ENCODE data around the gene MAPK8IP1. TPM values are rescaled to one million over a fixed set of nuclear protein-coding genes. Genes with fewer than 3 reads are reported as not detected.

Gene MAPK8IP1
- total and polyA plus RNA-seq, 2 experiments from 2014 or later: 5.9 to 39.4 TPM

DNA sequence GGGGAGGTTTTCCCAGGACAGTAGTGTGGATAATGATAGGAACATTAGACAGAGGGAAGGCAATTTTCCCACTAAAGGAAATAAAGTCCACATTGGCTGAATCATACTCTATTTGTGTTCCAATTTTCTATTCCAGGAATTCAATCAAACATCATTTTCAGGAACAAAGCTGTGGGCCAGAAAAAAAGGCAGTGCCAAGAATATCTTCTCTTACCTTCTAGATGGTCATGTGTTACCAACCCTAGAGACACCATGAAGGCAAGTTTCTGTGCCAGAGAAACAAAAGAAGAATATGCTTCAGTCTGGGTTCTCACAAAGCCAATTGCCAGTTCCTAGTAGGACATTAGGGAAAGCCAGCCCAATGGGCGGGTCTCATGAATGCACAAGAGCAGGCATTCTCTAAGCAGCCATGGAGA, 64.5 kb downstream of the MAPK8IP1 start:
- Histone ChIP-seq H3K4me2 (no peak overlapping the region), H4K20me1 (replicated peaks; ENCODE audit: insufficient read depth) (no peaks in the 10 kb centered on the region), H2AFZ (no peak overlapping the region), H3F3A (replicated peaks; ENCODE audit: low read depth) (no peaks in the 10 kb centered on the region), H3K4me1 (ENCODE audit: insufficient read depth) (no peaks in the 10 kb centered on the region), H3K27ac (ENCODE audit: low read depth) (no peak overlapping the region), H3K4me3 (no peak overlapping the region), H3K27me3 (ENCODE audit: insufficient read depth) (no peaks in the 10 kb centered on the region), H3K9me2 (ENCODE audit: insufficient read depth) (no peaks in the 10 kb centered on the region), H3K36me3 (ENCODE audit: insufficient read depth) (peaks cover 13% of the 10 kb centered on the region), H3K79me2 (replicated peaks; ENCODE audit: insufficient read depth) (no peaks in the 10 kb centered on the region)
- peaks cover 14% of the 10 kb centered on the region; the same call in 2 of the 3 replicates for H3K36me3 Mint-ChIP-seq (ENCODE audit: low read depth)
- no peak for TF ChIP-seq POLR2AphosphoS5 (IDR thresholded peaks at IDR 0.05; ENCODE audit: low read depth)
- TF ChIP-seq EZH2 (IDR thresholded peaks at IDR 0.05; ENCODE audit: low read depth, unreplicated experiment): no peak
- TF ChIP-seq STAT1 (IDR thresholded peaks at IDR 0.05; ENCODE audit: unreplicated experiment): no peak
- TF ChIP-seq, protein P1, sequence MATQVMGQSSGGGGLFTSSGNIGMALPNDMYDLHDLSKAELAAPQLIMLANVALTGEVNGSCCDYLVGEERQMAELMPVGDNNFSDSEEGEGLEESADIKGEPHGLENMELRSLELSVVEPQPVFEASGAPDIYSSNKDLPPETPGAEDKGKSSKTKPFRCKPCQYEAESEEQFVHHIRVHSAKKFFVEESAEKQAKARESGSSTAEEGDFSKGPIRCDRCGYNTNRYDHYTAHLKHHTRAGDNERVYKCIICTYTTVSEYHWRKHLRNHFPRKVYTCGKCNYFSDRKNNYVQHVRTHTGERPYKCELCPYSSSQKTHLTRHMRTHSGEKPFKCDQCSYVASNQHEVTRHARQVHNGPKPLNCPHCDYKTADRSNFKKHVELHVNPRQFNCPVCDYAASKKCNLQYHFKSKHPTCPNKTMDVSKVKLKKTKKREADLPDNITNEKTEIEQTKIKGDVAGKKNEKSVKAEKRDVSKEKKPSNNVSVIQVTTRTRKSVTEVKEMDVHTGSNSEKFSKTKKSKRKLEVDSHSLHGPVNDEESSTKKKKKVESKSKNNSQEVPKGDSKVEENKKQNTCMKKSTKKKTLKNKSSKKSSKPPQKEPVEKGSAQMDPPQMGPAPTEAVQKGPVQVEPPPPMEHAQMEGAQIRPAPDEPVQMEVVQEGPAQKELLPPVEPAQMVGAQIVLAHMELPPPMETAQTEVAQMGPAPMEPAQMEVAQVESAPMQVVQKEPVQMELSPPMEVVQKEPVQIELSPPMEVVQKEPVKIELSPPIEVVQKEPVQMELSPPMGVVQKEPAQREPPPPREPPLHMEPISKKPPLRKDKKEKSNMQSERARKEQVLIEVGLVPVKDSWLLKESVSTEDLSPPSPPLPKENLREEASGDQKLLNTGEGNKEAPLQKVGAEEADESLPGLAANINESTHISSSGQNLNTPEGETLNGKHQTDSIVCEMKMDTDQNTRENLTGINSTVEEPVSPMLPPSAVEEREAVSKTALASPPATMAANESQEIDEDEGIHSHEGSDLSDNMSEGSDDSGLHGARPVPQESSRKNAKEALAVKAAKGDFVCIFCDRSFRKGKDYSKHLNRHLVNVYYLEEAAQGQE (IDR thresholded peaks at IDR 0.05; ENCODE audit: unreplicated experiment): no peak
- H3K4me3 Mint-ChIP-seq: no peak overlapping the region
- H3K27ac Mint-ChIP-seq: no peak overlapping the region
- DNase-seq (ENCODE audit: low spot score) (no peak), ATAC-seq (no peak)
- H3K4me1 Mint-ChIP-seq: no peaks in the 10 kb centered on the region
- no peaks in the 10 kb centered on the region for H3K9me3 Mint-ChIP-seq
- no peaks in the 10 kb centered on the region for H3K27me3 Mint-ChIP-seq (ENCODE audit: insufficient read depth, low read depth, poor library complexity)

Other genes with a start within 250 kb of the MAPK8IP1 start
- gene CHST1, start 220.0 kb upstream of the MAPK8IP1 start, total RNA-seq (2014; rRNA removed; shearing (Covaris generic)): 1.7 and 2.7 TPM in 2 replicates
- gene CHST1, start 220.0 kb upstream of the MAPK8IP1 start, polyA plus RNA-seq (2016; fragmentation: Nextera tagmentation; extraction: Ambion mirVana): 0.84 and 2.1 TPM in 2 replicates
- 6.9 and 11.0 TPM in 2 replicates for gene SLC35C1, start 80.5 kb upstream of the MAPK8IP1 start, total RNA-seq (2014; rRNA removed; shearing (Covaris generic))
- gene SLC35C1, start 80.5 kb upstream of the MAPK8IP1 start, polyA plus RNA-seq (2016; fragmentation: Nextera tagmentation; extraction: Ambion mirVana): 6.8 and 7.7 TPM in 2 replicates
- 14.6 and 15.4 TPM in 2 replicates for gene CRY2, start 38.2 kb upstream of the MAPK8IP1 start, total RNA-seq (2014; rRNA removed; shearing (Covaris generic))
- gene CRY2, start 38.2 kb upstream of the MAPK8IP1 start, polyA plus RNA-seq (2016; fragmentation: Nextera tagmentation; extraction: Ambion mirVana): 5.6 and 9.5 TPM in 2 replicates
- 1.1 TPM in 1 of 2 replicates, not detected in the other for gene FREY1, start 21.6 kb downstream of the MAPK8IP1 start, total RNA-seq (2014; rRNA removed; shearing (Covaris generic))
- not detected in 2 replicates for gene FREY1, start 21.6 kb downstream of the MAPK8IP1 start, polyA plus RNA-seq (2016; fragmentation: Nextera tagmentation; extraction: Ambion mirVana)
- gene PEX16, start 32.2 kb downstream of the MAPK8IP1 start, total RNA-seq (2014; rRNA removed; shearing (Covaris generic)): 22.4 and 34.1 TPM in 2 replicates
- gene PEX16, start 32.2 kb downstream of the MAPK8IP1 start, polyA plus RNA-seq (2016; fragmentation: Nextera tagmentation; extraction: Ambion mirVana): 23.3 and 27.6 TPM in 2 replicates
- 74.5 and 107 TPM in 2 replicates for gene LARGE2, start 37.0 kb downstream of the MAPK8IP1 start, total RNA-seq (2014; rRNA removed; shearing (Covaris generic))
- gene LARGE2, start 37.0 kb downstream of the MAPK8IP1 start, polyA plus RNA-seq (2016; fragmentation: Nextera tagmentation; extraction: Ambion mirVana): 89.8 and 97.8 TPM in 2 replicates
- 14.2 and 23.6 TPM in 2 replicates for gene PHF21A, start 235.8 kb downstream of the MAPK8IP1 start, total RNA-seq (2014; rRNA removed; shearing (Covaris generic))
- 18.7 and 21.7 TPM in 2 replicates for gene PHF21A, start 235.8 kb downstream of the MAPK8IP1 start, polyA plus RNA-seq (2016; fragmentation: Nextera tagmentation; extraction: Ambion mirVana)